ENCODE results near the gene GABRG3. TPM values are rescaled to one million over a fixed set of nuclear protein-coding genes. Genes with fewer than 3 reads are reported as not detected.
"Not testable (repeated sequence)": the region's sequence is repeated elsewhere in the genome, so short reads cannot be mapped to it uniquely, and the experiment has no call there.

Gene GABRG3
- total RNA-seq, 3 donors from 2014 or later: not detected

GRCh38 chr15:26967719-26968269 lies 3.2 kb upstream of the GABRG3 start:
- no peak overlapping the region for H3K4me3 Mint-ChIP-seq
- H3K9me3 Mint-ChIP-seq: no peaks in the 10 kb centered on the region
- DNase-seq (no peak), ATAC-seq (no peak)
- H3K27me3 Mint-ChIP-seq (ENCODE audit: low read depth): peaks cover 14% of the 10 kb centered on the region
- H3K36me3 Mint-ChIP-seq (ENCODE audit: insufficient read depth): no peaks in the 10 kb centered on the region
- no peaks in the 10 kb centered on the region for H3K4me1 Mint-ChIP-seq (ENCODE audit: low read depth)

DNA sequence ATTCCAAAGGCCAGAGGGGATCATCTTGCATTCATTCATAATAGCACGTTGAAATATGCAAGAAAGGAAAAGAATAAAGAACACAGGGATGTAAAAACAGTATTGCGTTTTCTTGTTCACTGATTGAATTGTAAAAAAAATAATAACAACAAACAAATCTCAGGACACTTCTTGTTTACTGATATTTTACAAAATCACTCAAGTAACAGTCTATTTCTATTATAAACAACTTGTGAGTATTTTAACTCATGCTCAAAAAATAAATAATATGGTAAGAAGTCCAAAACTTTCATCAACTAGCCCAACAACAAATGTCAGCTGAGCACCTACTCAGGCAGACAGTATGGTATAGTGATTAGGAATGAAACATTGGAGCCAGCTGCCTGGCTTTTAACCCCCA lies 2.2 kb upstream of the GABRG3 start:
- no peaks in the 10 kb centered on the region for H3K4me1 Mint-ChIP-seq (ENCODE audit: low read depth)
- no peak overlapping the region for H3K4me3 Mint-ChIP-seq
- H3K27me3 Mint-ChIP-seq (ENCODE audit: low read depth): peaks cover 14% of the 10 kb centered on the region
- H3K9me3 Mint-ChIP-seq: no peaks in the 10 kb centered on the region
- no peak for ATAC-seq
- DNase-seq: no peak
- no peaks in the 10 kb centered on the region for H3K36me3 Mint-ChIP-seq (ENCODE audit: insufficient read depth)

DNA sequence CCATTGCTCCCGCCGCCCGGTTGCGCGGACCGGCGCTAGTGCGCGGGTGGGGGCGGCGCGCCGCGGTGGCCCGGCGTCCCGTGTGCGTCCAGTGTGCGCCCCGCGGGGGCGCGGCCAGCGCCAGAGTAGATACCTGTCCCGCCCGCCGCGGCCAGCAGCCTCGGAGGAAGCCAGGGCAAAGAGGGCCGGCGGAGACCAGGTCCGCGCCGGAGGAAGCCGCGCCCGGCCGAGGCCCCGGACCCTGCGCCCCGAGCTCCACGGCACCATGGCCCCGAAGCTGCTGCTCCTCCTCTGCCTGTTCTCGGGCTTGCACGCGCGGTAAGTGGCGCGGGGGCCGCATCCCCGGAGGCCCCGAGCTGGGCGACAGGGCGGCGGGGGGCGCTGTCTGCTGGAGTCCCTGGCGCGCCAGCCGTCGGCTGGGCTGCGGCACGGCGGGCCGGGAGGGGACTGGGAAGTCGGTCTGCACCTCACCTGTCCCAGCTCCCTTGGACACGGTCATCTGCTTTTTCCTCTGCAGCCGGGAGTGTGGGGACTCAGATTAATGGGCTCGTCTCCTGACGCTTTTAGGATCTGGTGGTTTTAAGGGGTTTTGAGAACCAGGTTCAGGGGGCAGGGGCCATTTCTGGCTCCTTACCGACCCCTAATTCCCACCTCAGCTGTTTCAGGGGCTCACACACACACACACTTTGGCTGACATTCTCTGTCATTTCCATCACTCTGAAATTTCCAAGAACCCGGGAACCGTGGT lies 464 bp downstream of the GABRG3 start:
- peak in 1 of 2 donors; percentile 40 for ATAC-seq
- Mint-ChIP-seq H3K4me1 (ENCODE audit: low read depth) (no peaks in the 10 kb centered on the region), H3K36me3 (ENCODE audit: insufficient read depth) (no peaks in the 10 kb centered on the region), H3K4me3 (no peak overlapping the region), H3K27me3 (ENCODE audit: low read depth) (peaks cover 14% of the 10 kb centered on the region), H3K9me3 (no peaks in the 10 kb centered on the region)
- DNase-seq: no peak

- Mint-ChIP-seq H3K36me3 (ENCODE audit: insufficient read depth) (no peaks in the 10 kb centered on the region), H3K27me3 (ENCODE audit: low read depth) (peaks cover 14% of the 10 kb centered on the region), H3K4me3 (no peak overlapping the region), H3K4me1 (ENCODE audit: low read depth) (no peaks in the 10 kb centered on the region), H3K9me3 (no peaks in the 10 kb centered on the region)
- no peak for ATAC-seq
- DNase-seq: no peak
These were observed 1.7 kb downstream of the GABRG3 start for GRCh38 chr15:26972636-26973035.

- ATAC-seq: no peak
- no peaks in the 10 kb centered on the region for H3K4me1 Mint-ChIP-seq (ENCODE audit: low read depth)
- DNase-seq: no peak
- no peaks in the 10 kb centered on the region for H3K36me3 Mint-ChIP-seq (ENCODE audit: insufficient read depth)
- no peak overlapping the region for H3K4me3 Mint-ChIP-seq
- H3K27me3 Mint-ChIP-seq (ENCODE audit: low read depth): peaks cover 14% of the 10 kb centered on the region
- H3K9me3 Mint-ChIP-seq: no peaks in the 10 kb centered on the region
These were observed 3.3 kb downstream of the GABRG3 start for GRCh38 chr15:26974120-26974780.

DNA sequence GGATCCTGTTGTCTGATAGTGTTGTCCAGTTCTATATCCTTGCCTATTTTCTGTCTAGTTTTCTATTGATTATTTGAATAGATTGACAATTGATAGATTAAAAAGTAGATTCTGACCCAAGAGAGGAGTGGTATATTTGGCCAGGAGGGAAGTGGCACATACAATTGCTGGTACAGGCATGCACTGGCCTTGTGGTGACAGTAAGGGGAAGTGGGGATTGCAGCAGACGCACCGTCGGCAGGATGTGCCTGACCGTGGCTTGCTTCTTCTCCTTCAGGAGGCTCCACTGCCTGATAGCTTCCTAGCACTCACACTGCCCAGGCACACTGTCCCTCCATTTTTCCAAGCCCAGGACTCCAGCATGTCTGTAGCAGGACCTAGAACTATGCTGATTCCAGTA lies 10.5 kb downstream of the GABRG3 start:
- no peaks in the 10 kb centered on the region for H3K27me3 Mint-ChIP-seq (ENCODE audit: low read depth)
- peaks cover 8% of the 10 kb centered on the region for H3K9me3 Mint-ChIP-seq
- H3K4me3 Mint-ChIP-seq: no peak overlapping the region
- no peak for ATAC-seq
- no peaks in the 10 kb centered on the region for H3K4me1 Mint-ChIP-seq (ENCODE audit: low read depth)
- H3K36me3 Mint-ChIP-seq (ENCODE audit: insufficient read depth): no peaks in the 10 kb centered on the region
- no peak for DNase-seq

DNA sequence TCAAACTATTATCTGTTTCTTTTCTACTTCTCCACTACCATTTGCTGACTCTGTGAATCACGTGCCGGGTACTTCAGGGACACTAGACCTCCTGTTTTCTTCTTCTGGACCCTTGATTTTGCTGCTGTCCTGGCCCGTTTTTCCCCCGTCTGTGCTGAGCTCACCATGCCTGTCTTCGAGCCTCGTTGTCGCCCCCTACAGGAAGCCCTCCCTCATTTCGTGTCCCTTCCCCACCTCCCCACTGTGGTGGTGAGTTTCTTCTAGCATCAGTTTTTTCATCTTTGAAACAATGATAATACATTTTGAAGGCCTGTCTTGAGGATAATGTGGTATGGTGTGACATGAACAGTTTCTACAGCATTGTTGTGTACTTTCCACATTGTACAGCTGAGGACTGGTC lies 12.8 kb downstream of the GABRG3 start:
- no peaks in the 10 kb centered on the region for H3K36me3 Mint-ChIP-seq (ENCODE audit: insufficient read depth)
- DNase-seq (no peak), ATAC-seq (no peak)
- H3K4me1 Mint-ChIP-seq (ENCODE audit: low read depth): no peaks in the 10 kb centered on the region
- no peak overlapping the region for H3K4me3 Mint-ChIP-seq
- H3K9me3 Mint-ChIP-seq: peaks cover 12% of the 10 kb centered on the region
- no peaks in the 10 kb centered on the region for H3K27me3 Mint-ChIP-seq (ENCODE audit: low read depth)

- Mint-ChIP-seq H3K9me3 (peaks cover 12% of the 10 kb centered on the region), H3K4me1 (ENCODE audit: low read depth) (no peaks in the 10 kb centered on the region), H3K36me3 (ENCODE audit: insufficient read depth) (no peaks in the 10 kb centered on the region), H3K27me3 (ENCODE audit: low read depth) (no peaks in the 10 kb centered on the region), H3K4me3 (no peak overlapping the region)
- DNase-seq: no peak
- no peak for ATAC-seq
These were observed 14.1 kb downstream of the GABRG3 start for GRCh38 chr15:26985050-26985449.

DNA sequence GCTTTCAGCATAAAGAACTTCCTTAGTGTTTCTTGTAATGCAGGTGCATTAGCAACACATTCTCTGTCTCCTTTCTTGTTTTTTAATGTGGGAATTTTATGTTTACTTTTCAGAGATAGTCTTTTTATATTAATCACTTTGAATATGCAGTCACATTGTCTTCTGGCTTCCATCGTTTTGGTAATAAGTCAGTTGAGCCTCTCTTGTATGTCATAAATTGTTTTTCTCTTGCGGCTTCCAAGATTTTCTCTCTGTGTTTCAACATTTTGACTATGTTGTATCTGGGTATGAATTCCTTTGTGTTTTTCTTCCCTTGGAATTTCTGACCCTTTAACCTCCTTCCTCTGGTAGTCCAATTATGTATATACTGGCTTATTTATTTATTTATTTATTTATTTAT lies 25.3 kb downstream of the GABRG3 start:
- no peak overlapping the region for H3K4me3 Mint-ChIP-seq
- no peaks in the 10 kb centered on the region for H3K4me1 Mint-ChIP-seq (ENCODE audit: low read depth)
- no peak for ATAC-seq
- H3K27me3 Mint-ChIP-seq (ENCODE audit: low read depth): no peaks in the 10 kb centered on the region
- H3K9me3 Mint-ChIP-seq: peaks cover 20% of the 10 kb centered on the region
- no peaks in the 10 kb centered on the region for H3K36me3 Mint-ChIP-seq (ENCODE audit: insufficient read depth)
- DNase-seq: no peak

GRCh38 chr15:27003003-27003402 lies 32.0 kb downstream of the GABRG3 start:
- not testable (repeated sequence) for H3K36me3 Mint-ChIP-seq (ENCODE audit: insufficient read depth); H3K27me3 Mint-ChIP-seq (ENCODE audit: low read depth); DNase-seq; H3K4me1 Mint-ChIP-seq (ENCODE audit: low read depth); ATAC-seq; H3K4me3 Mint-ChIP-seq
- peaks cover 13% of the 10 kb centered on the region for H3K9me3 Mint-ChIP-seq

GRCh38 chr15:27004226-27004625 lies 33.2 kb downstream of the GABRG3 start:
- not testable (repeated sequence) for H3K4me3 Mint-ChIP-seq; ATAC-seq; DNase-seq; H3K4me1 Mint-ChIP-seq (ENCODE audit: low read depth); H3K27me3 Mint-ChIP-seq (ENCODE audit: low read depth); H3K36me3 Mint-ChIP-seq (ENCODE audit: insufficient read depth)
- peaks cover 13% of the 10 kb centered on the region for H3K9me3 Mint-ChIP-seq

- ATAC-seq (peak in 1 of 2 donors; percentile 27), DNase-seq (no peak)
- H3K36me3 Mint-ChIP-seq (ENCODE audit: insufficient read depth): no peaks in the 10 kb centered on the region
- no peaks in the 10 kb centered on the region for H3K4me1 Mint-ChIP-seq (ENCODE audit: low read depth)
- H3K27me3 Mint-ChIP-seq (ENCODE audit: low read depth): no peaks in the 10 kb centered on the region
- no peak overlapping the region for H3K4me3 Mint-ChIP-seq
- H3K9me3 Mint-ChIP-seq: peaks cover 21% of the 10 kb centered on the region
These were observed 46.3 kb downstream of the GABRG3 start for GRCh38 chr15:27017168-27017809.

- peaks cover 13% of the 10 kb centered on the region for H3K9me3 Mint-ChIP-seq
- ATAC-seq: no peak
- H3K36me3 Mint-ChIP-seq (ENCODE audit: insufficient read depth): no peaks in the 10 kb centered on the region
- H3K4me3 Mint-ChIP-seq: no peak overlapping the region
- no peaks in the 10 kb centered on the region for H3K27me3 Mint-ChIP-seq (ENCODE audit: low read depth)
- H3K4me1 Mint-ChIP-seq (ENCODE audit: low read depth): no peaks in the 10 kb centered on the region
- DNase-seq: no peak
These were observed 48.7 kb downstream of the GABRG3 start for GRCh38 chr15:27019687-27020086.

GRCh38 chr15:27025481-27025966 lies 54.5 kb downstream of the GABRG3 start:
- Mint-ChIP-seq H3K4me3 (no peak overlapping the region), H3K9me3 (peaks cover 3% of the 10 kb centered on the region), H3K4me1 (ENCODE audit: low read depth) (no peaks in the 10 kb centered on the region), H3K27me3 (ENCODE audit: low read depth) (no peaks in the 10 kb centered on the region), H3K36me3 (ENCODE audit: insufficient read depth) (no peaks in the 10 kb centered on the region)
- ATAC-seq (no peak), DNase-seq (no peak)

Measured in activated T-cell treated with anti-CD3 and anti-CD28 coated beads, Interleukin-2, amount 50 U/mL, for 4 hours (primary cell).